Cardiac fibroblast (primary cell): Measurements from ENCODE around the gene PRKAR2B.
A peak's percentile ranks its signal among the peaks of the same experiment; 100 is the strongest.
"Not testable (repeated sequence)": the region's sequence is repeated elsewhere in the genome, so short reads cannot be mapped to it uniquely, and the experiment has no call there.

ENCODE experiments used
- DNase-seq, 2 donors: peaks; one replicate each; pipeline versions ENCODE4 v3.0.0 to v3.0.0-alpha.2; 2010; ENCODE audit warnings: low read depth in 2 of 2
- H3K4me3 ChIP-seq, 2 donors: replicated peaks in 1 of 2; 1 replicate in 1 of 2; 2 replicates in 1 of 2; pipeline ENCODE4 v1.5.1; 2011; ENCODE audit warnings: low read depth in 2 of 2, low read length in 2 of 2, mild to moderate bottlenecking in 2 of 2, moderate library complexity in 1 of 2
- CTCF ChIP-seq: IDR thresholded peaks from one replicate; pipeline ENCODE4 v1.5.1; 2011; ENCODE audit warnings: low read depth, mild to moderate bottlenecking, low read length, inconsistent platforms

Gene PRKAR2B

GRCh38 chr7:107154826-107155225 is 110.3 kb downstream of the PRKAR2B start:
- no peak for TF ChIP-seq CTCF
- DNase-seq, result no peak
- H3K4me3 ChIP-seq, result no peak overlapping the region

- H3K4me3 ChIP-seq, DNase-seq: not testable (repeated sequence)
Measured at GRCh38 chr7:107155726-107156125, 111.2 kb downstream of the PRKAR2B start.

GRCh38 chr7:107157091-107157490 is 112.6 kb downstream of the PRKAR2B start:
- no peak for DNase-seq
- no peak for TF ChIP-seq CTCF
- no peak overlapping the region for H3K4me3 ChIP-seq

GRCh38 chr7:107158028-107158427 is 113.5 kb downstream of the PRKAR2B start:
- H3K4me3 ChIP-seq, result no peak overlapping the region
- DNase-seq, result no peak
- no peak for TF ChIP-seq CTCF

GRCh38 chr7:107160389-107160788 is 115.9 kb downstream of the PRKAR2B start:
- H3K4me3 ChIP-seq, result no peak overlapping the region
- TF ChIP-seq CTCF, result no peak
- DNase-seq, result no peak

- DNase-seq, result no peak
- no peak for TF ChIP-seq CTCF
- H3K4me3 ChIP-seq, result no peak overlapping the region
Measured at GRCh38 chr7:107161415-107161814, 116.9 kb downstream of the PRKAR2B start.

GRCh38 chr7:107162475-107162874 is 118.0 kb downstream of the PRKAR2B start:
- no peak for DNase-seq
- H3K4me3 ChIP-seq, result no peak overlapping the region
- no peak for TF ChIP-seq CTCF

GRCh38 chr7:107164092-107164491 is 119.6 kb downstream of the PRKAR2B start:
- no peak for TF ChIP-seq CTCF
- no peak overlapping the region for H3K4me3 ChIP-seq
- peak in 1 of 2 donors; percentile 18 for DNase-seq
